Measurements from ENCODE around the gene TMEM258.
A peak's percentile ranks its signal among the peaks of the same experiment; 100 is the strongest.

Gene TMEM258

DNA sequence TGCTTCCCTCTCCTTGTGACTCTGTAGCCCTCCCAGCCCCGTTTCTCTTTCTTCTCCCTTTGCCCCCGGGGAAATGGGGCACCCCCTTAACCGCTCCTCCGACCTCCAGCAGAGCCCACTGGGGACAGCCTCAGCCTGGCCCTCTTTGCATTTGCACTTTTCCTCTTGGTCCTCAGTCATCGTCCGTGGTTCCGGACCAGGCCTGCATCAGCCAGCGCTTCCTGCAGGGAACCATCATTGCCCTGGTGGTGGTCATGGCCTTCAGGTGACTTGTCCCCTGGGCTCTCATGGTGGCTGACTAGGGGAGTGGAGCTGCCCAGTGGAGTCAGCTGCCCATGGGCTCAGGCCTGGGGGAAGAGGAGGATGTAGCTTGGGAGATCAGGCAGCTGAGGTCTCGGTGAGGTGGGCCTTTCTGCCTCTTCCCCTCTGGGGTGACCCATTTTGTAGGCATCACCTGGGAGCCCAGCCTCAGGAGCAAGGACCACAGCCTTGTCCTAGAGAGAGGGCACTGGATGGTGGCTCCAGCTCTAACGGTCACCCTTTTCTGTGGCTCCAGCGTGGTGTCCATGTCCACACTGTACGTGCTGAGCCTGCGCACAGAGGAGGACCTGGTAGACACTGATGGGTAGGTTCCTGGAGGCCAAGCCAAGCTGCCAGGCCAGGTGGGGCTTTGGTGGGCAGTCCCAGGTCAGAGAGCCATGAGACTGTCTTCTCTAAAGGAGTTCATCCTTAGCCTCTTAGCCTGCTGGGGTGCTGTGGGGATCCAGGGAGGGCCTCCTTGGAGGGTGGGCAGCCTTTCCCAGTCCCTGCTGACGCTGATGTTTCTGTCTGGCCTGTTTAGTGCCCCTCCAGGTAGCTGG is 12.5 kb downstream of the TMEM258 start:
- no peak for DNase-seq (ENCODE audit: low read depth, low spot score)
- no peak overlapping the region for H3K4me3 ChIP-seq (ENCODE audit: low read length)

DNA sequence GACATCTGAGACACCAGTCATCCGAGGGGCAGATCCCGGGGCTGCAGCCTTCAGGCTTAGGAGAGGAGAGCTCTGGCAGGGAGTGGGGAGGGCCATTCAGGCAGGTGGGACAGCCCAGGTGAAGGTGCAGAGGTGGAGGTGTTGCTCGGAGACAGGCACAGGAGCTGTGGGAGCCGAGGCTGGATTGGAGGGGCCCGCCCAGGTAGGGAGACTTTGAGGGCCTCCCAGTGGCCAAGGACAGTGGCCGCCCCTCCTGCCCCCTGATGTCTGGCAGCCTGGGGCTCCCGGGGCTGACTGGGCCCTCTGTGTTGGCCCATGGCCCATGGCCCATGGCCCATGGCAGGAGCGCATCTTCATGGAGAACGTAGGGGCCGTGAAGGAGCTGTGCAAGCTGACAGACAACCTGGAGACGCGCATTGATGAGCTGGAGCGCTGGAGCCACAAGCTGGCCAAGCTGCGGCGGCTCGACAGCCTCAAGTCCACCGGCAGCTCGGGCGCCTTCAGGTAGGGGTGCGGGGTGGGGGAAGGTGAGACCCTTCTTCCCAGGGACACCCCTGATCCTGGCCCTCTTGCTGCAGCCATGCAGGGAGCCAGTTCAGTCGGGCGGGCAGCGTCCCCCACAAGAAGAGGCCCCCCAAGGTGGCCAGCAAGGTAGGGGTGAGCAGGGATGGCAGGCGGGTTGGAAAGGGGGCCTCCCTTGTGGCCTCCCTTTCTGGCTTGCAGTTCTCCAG is 13.3 kb downstream of the TMEM258 start:
- no peak for DNase-seq (ENCODE audit: low read depth, low spot score)
- no peak overlapping the region for H3K4me3 ChIP-seq (ENCODE audit: low read length)

DNA sequence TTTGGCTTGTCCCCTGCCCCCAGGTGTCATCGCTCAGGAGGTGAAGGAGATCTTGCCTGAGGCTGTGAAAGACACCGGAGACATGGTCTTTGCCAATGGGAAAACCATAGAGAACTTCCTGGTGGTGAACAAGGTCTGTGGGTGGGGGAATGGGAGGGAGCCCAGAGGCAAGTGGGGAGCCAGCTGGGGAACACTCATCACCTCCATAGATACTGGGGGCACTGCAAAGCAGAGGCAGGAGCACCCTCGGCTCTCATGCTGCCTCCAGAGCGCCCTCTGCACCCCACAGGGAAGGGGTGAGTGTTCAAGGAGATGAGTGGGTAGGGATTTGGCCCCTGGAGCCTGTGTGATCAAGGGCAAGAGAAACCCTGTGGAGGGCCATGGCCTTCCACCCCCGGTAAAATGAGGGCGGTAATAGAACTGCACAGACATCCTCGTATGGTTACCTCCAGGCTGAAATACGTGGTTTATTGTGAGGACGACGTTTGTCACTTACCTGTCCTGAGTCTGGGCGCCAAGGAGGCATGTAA is 14.0 kb downstream of the TMEM258 start:
- H3K4me3 ChIP-seq (ENCODE audit: low read length), result no peak overlapping the region
- no peak for DNase-seq (ENCODE audit: low read depth, low spot score)

DNA sequence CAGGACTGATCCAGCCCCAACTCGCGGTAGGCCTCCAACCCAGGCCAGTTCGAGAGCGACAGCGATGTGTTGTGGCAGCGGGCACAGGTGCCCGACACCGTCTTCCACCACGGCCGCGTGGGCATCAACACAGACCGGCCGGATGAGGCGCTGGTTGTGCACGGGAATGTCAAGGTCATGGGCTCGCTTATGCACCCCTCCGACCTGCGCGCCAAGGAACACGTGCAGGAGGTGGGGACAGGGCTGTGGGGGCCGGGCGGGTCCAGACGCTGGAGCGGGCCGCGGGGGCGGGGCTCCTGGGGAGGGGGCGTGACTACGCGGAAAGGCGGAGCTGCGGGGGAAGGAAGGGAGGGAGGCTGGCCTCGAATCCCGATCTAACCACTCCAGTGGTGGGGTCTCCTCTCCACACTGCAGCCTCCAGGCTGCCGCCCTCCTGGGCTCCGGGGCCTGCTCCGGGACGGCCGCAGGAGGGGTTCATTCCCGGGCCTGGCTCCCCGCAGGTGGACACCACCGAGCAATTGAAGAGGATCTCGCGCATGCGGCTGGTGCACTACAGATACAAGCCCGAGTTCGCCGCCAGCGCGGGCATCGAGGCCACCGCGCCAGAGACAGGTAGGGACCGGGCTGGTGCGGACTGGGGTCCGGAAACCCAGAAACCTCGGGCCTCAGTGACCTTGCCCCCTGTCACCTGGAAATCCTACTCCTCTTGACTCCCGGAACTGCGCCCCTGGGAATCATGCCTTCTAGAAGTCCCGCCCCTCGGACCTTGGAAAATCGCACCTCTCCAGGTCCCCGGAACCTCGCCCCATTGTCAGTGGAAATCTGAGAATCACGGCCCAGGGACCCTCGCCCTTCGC is 14.9 kb downstream of the TMEM258 start:
- no peak for DNase-seq (ENCODE audit: low read depth, low spot score)

DNA sequence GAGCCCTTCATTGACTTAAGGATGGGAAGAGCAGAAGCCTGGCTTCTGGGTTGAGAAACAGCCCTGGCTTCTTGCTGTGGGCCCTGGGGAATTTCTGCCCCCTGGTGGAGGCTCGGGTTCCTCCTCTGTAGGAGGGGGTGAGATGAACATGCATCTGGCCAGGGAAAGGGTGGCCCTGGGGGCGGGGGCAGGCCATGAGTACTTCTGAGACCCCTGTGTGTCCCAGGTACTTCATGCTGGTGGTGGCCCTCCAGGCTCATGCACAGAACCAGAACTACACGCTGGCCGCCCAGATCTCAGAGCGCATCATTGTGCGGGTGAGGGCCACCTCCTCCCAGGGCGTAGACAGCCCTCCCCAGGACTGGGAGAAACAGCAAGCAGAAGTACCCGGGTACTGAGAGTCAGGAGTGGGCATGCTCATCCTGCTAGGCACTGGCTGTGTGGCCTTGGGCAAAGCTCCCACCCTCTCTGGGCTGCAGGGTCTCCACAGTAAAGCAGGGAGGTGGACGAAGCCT is 15.8 kb downstream of the TMEM258 start:
- H3K4me3 ChIP-seq (ENCODE audit: low read length), result no peak overlapping the region
- DNase-seq (ENCODE audit: low read depth, low spot score), result peak; percentile 37

More for the DNA sequence above, 14.9 kb downstream of the TMEM258 start:
- H3K4me3 ChIP-seq (ENCODE audit: low read length), result no peak overlapping the region

DNA sequence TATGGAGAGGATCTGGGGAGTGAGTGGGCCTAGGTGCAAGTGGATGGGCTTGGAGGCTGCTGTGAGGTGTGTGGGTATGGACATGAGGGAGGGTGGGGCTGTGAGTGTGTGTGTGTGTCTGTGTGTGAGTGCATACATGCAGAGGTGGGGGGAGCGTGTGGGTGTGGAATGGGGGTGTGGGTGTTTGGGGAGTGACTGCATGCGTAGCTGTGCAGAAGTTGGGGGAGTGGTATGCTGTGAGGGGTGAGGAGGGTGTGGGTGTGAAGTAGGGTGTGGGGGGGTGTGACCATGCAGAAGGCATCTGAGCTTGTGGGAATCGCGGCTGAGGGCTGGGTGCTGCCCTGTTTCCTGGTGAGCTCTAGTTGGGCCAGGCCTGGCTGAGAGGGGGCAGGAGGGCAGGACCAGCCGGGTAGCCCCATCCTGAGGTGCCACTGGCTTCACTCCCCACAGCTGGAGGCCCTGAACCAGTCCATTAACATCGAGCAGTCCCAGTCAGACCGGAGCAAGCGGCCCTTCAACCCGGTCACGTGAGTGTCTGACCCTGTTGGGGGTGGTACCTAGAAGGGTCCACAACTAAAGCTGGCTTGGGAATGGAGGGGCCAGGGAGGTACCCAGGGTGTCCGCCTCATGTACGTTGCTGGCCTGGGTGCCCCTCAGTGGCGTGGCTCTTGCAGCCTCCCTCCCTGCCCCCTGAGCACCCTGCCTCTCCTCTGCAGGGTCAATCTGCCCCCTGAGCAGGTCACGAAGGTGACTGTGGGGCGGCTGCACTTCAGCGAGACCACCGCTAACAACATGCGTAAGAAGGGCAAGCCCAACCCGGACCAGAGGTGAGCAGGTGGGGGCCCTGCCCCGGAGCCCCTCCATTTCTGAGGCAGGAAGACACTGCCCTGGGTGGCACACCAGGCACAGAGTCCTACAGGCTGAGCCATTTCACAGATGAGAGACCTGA is 16.5 kb downstream of the TMEM258 start:
- no peak overlapping the region for H3K4me3 ChIP-seq (ENCODE audit: low read length)
- no peak for DNase-seq (ENCODE audit: low read depth, low spot score)

DNA sequence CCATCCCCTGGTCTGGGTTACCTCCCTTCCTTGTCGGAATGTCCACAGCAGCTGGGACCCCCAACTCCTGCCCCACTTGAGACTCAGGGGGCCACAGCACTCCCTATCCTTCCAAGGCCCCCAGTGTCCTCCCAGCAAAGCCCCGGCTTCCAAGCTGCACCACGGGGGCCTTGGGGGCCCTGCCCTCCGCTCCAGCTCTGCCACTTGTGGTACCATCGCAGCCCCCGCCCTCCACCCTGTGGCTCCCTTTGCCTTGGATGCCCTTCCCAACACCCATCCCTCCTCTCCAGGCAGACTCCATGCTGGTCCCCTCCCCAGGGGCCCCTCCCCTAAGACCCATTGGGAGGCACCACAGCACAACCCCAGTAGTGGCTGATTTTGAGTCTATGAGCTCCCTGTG is 17.3 kb downstream of the TMEM258 start:
- H3K4me3 ChIP-seq (ENCODE audit: low read length), result no peak overlapping the region
- no peak for DNase-seq (ENCODE audit: low read depth, low spot score)

DNA sequence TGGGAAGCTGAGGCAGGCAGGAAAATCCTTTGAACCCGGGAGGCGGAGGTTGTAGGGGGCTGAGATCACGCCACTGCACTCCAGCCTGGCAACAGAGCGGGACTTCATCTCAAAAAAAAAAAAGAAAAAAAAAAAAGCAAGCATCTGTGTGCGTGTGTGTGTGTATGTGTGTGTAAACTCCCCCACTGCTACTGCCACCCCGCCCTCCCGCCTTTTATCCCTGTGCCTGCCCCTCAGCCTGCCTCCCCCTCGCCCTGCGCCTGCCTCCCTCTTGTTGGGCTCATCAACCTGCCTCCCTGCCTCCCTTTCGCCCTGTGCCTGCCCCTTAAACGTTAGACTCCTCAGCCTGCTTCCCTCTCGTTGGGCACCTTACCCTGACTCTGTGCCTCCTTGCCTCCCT is 18.0 kb downstream of the TMEM258 start:
- DNase-seq (ENCODE audit: low read depth, low spot score), result no peak
- H3K4me3 ChIP-seq (ENCODE audit: low read length), result no peak overlapping the region

DNA sequence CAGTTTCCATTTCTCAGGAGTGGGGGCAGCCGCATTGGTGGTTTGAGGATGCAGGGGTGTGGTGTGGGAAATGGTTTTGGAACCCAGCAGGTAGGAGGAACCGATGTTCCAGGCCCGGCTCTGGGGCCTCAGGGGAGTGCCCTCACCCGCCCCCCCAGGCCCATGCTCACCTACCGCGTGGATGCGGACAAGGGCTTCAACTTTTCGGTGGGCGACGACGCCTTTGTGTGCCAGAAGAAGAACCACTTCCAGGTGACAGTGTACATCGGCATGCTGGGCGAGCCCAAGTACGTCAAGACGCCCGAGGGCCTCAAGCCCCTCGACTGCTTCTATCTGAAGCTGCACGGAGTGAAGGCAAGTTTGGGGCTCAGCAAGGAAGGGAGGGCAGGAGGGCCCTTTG is 18.6 kb downstream of the TMEM258 start:
- H3K4me3 ChIP-seq (ENCODE audit: low read length), result no peak overlapping the region

DNA sequence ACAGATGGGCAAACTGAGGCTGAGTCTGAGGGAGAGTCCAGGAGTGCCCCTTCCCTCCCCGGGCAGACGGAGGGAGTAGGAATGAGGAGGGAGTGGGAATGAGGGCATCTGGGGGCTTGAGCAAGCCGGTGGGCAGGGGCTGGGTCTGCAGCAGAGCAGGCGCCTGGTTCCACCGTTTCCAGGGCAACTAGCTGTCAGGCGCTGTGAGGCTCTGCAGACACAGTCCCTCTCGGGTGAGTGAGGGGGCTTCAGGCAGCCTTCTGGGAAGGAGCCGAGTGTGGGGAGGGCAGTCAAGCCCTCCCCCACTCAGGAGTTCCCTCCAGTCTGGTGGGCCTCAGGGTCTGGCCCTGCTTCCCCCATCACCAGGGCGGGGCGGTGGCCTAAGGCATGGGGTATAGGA is 19.0 kb downstream of the TMEM258 start:
- H3K4me3 ChIP-seq (ENCODE audit: low read length), result no peak overlapping the region
- no peak for DNase-seq (ENCODE audit: low read depth, low spot score)

More for the DNA sequence above, 18.6 kb downstream of the TMEM258 start:
- no peak for DNase-seq (ENCODE audit: low read depth, low spot score)

DNA sequence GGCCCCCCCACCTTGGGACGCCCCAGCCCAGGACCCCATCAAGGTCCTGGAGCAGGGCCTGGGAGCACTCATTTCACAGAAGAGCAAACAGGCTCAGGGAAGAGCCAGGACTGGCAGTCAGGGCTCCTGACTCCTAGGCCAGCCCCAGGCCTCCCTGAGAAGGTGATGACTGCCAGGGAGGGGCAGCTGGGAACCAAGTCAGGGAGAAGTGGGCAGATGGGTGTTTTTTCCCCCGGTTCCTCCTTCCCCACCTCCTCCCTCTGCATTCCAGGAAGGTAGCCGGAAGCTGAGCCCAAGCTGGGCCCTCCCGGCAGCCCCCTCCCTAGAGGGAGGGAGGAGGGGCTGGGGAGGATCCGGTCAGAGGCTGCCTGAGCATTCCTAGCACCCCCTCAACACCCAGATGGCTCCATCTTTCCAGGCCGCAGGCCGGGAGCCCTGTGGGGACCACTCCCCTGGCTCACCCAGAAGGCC is 20.4 kb downstream of the TMEM258 start:
- H3K4me3 ChIP-seq (ENCODE audit: low read length), result no peak overlapping the region
- DNase-seq (ENCODE audit: low read depth, low spot score), result no peak

DNA sequence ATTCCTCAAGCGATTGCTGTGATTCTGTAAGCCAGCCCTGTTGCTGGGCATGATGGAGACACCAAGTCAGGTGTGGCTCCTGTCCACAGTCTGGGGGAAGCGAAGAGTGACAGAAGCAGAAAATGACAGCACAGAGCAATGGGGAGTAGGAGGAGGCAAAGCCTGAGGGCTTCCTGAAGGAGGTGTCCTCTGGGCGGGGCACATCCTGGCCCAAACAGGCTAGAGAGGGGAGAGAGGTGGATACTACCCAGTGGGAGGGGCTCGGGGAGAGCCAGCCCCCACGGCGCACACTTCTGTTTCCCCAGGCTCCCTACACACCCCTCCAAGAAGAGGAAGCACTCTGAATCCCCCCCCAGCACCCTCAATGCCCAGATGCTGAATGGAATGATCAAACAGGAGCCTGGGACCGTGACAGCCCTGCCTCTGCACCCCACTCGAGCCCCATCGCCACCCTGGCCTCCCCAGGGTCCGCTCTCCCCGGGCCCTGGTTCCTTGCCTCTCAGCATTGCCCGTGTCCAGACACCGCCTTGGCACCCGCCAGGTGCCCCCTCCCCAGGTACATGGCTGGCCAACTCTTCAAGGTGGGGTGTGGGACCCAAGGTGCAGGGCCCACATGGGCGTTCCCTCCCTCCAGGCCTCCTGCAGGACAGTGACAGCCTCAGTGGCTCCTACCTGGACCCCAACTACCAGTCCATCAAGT is 21.1 kb downstream of the TMEM258 start:
- H3K4me3 ChIP-seq (ENCODE audit: low read length), result no peak overlapping the region
- DNase-seq (ENCODE audit: low read depth, low spot score), result no peak

DNA sequence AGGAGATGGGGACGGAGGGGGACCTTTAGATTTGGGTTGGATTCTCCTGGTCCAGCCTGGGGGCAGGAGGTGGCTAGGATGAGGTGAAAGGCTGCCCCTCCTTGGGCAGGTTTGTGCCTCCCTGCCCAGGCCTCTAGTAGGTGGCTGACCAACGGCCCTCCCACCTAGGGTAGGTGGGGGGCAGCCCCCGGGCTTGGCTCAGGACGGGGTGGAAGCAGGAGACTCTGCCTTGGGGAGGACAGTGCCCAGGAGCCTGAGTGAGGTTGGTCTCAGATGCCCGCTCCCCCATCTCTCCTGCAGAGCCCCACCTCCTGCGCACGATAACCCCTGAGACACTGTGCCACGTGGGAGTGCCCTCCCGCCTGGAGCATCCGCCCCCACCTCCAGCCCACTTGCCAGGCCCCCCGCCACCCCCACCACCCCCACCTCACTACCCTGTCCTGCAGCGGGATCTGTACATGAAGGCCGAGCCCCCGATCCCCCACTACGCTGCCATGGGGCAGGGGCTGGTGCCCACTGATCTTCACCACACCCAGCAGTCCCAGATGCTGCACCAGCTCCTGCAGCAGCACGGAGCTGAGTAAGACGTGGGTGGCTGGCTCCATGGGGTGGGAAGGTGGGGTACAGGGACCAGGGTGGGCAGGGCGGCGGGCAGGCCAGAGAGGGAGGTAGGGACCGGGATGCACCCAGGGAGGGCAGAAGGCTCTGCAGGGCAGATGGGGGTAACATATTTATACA is 22.3 kb downstream of the TMEM258 start:
- H3K4me3 ChIP-seq (ENCODE audit: low read length), result no peak overlapping the region
- no peak for DNase-seq (ENCODE audit: low read depth, low spot score)

DNA sequence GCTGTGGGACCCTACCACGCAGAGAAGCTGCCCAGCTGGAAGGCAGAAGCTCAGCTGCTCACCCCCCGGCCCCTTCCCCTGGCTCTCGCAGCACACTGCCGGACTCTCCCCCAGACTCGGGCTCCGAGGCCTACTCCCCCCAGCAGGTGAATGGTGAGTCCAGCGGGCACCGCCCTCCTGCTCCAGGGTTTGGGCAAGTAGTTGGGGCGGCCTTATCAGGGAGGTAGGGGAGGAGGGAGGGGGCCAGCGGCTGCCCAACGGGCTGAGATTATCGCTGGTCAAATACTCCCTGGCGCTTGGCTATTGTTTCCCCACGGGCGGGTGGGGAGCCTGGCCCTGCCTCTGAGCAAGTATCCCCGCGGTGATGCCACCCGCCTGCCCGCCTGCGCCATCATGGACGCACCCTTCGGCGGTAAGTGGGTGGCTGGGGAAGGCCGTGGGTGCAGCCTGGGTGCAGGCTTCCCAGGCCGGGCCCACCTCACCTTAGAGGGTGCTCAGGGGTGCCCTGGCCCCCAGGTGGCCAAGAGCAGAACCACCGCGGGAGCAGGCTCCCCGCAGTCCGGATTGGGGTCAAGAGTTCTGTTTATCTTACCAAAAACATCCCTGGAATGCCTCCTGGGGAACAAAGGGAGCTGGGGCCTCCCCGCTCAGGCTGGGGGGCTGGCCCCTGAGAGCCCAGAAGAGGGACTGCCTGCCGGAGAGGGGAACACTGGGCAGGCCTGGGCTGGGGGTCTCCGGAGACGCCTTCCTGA is 23.1 kb downstream of the TMEM258 start:
- H3K4me3 ChIP-seq (ENCODE audit: low read length), result no peak overlapping the region
- no peak for DNase-seq (ENCODE audit: low read depth, low spot score)

DNA sequence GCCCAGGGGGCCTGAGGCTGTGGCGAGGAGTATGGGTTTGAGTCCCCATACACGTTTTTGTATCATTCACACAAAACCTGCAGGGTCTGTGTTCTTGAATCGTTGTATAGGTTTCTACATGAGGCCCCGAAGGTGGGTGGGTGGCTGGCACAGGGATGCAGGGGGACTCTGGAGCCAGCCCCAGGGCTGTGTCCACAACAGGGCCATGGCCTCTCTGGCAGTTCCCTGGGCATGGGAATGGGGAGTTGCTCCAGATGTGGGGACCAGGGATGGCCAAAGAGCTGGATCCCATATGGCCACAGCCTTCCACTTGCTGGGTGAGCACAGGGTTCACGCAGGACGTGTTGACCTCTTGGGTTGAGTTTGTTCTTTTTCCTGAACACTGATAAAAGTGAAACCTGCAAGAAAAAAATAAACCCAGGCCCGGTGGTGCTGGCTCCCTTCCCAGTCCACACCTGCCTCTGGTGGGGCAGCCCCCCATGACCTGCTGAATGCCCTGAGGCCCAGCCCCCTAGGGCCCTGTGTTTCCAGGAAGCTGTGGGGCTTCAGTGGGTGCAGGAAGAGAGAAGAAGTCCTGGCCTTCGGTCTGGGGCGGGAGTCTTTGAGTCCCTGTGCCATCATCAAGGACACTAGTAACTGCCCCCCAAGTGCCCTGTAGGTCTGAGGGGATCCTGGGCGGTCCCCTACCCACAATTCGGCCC is 23.9 kb downstream of the TMEM258 start:
- DNase-seq (ENCODE audit: low read depth, low spot score), result no peak
- no peak overlapping the region for H3K4me3 ChIP-seq (ENCODE audit: low read length)

All from Jurkat, Clone E6-1 (cell line).